AG04450 (cell line): ENCODE measurements around the gene RGS6. TPM values are rescaled to one million over a fixed set of nuclear protein-coding genes. Genes with fewer than 3 reads are reported as not detected.

ENCODE experiments used
- CTCF ChIA-PET: fragments of 300-600, 350-600 bp; formaldehyde crosslinking; extraction: SDS; loops from one replicate; lab custom pipeline; 2022; ENCODE audit warnings: antibody characterized with exemption, inconsistent platforms; lab: Charles Lee
- POLR2A ChIA-PET: fragments of 350-600 bp; formaldehyde crosslinking; extraction: SDS; loops from one replicate; lab custom pipeline; 2021; ENCODE audit warnings: antibody characterized with exemption, inconsistent platforms; lab: Yijun Ruan, JAX
- DNase-seq: peaks from one replicate; pipeline ENCODE4 v3.0.0-alpha.2; 2011; ENCODE audit warnings: low read depth, low spot score
- H3K27ac ChIP-seq: one replicate; pipeline ENCODE4 v1.5.1; 2012; ENCODE audit warnings: low read depth, low read length, control low read depth
- H3K27me3 ChIP-seq: one replicate; pipeline ENCODE4 v1.6.0; 2012; ENCODE audit warnings: low read length; ENCODE audit not compliant: control insufficient read depth, insufficient read depth
- H3K4me3 ChIP-seq: 2 replicates; pipeline ENCODE4 v1.5.1; 2011; ENCODE audit warnings: mild to moderate bottlenecking, low read depth, low read length, control low read depth
- H3K9me3 ChIP-seq: 2 replicates; pipeline ENCODE4 v1.5.1; 2012; ENCODE audit warnings: low read length; ENCODE audit not compliant: control insufficient read depth, insufficient read depth
- polyA plus RNA-seq: library from polyadenylated mRNA; depleted of rRNA; stranded (reverse); fragments of >200 nt; gene quantifications from 2 replicates; pipeline ENCODE4 v1.2.3, GENCODE V29; 2011
- TF ChIP-seq, protein P1 (sequence below): IDR thresholded peaks from 2 replicates; pipeline ENCODE4 v1.5.1; 2011; ENCODE audit warnings: low read depth, low read length, control low read depth, inconsistent platforms

RGS6 gene
- polyA plus RNA-seq, 1 experiment, result not detected

DNA sequence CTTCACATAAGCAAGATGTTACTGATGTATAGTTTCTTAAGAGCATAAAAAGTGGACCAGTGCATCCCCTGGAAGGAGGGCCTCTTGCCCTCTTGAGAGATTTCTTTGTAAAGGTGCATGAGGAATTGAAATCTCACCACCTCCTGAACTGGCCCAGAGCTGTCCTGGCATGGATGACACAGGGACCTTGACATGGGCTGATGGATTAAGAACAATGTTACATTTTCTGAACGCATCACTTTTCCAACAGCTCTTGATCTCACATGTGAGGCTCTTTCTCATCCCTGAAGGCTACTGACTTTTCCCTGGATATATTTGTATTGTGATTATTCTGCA, 360.4 kb downstream of the RGS6 start:
- TF ChIP-seq, protein P1, sequence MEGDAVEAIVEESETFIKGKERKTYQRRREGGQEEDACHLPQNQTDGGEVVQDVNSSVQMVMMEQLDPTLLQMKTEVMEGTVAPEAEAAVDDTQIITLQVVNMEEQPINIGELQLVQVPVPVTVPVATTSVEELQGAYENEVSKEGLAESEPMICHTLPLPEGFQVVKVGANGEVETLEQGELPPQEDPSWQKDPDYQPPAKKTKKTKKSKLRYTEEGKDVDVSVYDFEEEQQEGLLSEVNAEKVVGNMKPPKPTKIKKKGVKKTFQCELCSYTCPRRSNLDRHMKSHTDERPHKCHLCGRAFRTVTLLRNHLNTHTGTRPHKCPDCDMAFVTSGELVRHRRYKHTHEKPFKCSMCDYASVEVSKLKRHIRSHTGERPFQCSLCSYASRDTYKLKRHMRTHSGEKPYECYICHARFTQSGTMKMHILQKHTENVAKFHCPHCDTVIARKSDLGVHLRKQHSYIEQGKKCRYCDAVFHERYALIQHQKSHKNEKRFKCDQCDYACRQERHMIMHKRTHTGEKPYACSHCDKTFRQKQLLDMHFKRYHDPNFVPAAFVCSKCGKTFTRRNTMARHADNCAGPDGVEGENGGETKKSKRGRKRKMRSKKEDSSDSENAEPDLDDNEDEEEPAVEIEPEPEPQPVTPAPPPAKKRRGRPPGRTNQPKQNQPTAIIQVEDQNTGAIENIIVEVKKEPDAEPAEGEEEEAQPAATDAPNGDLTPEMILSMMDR, result no peak
- Histone ChIP-seq H3K27ac (no peak overlapping the region), H3K27me3 (peaks cover 3% of the 10 kb centered on the region), H3K9me3 (no peaks in the 10 kb centered on the region), H3K4me3 (no peak overlapping the region)
- ChIA-PET POLR2A (no interaction called here), CTCF (interaction anchor here (0.6 to 1.2 kb wide), 2 partner anchors 656 to 1189 kb away, joined by 3 to 4 read pairs; no protein-coding TSS in a partner anchor)
- no peak for DNase-seq

DNA sequence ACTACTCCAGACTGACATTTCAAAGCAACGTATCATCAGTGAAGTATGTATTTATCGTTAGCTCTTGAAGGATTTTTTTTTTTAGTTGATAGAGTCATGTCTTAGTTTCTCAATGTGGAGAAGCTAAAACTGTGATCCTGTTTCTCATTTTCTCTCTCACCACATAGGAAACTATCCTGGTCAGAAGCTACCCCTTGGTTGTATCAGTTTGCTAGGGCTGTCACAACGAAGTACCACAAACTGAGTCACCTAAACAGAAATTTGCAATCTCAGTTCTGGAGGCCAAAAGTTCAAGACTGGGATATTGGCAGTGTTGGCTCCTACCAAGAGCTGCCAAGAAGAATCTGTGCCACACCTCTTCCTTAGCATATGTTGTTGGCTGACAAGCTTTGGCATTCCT, 369.1 kb downstream of the RGS6 start:
- Histone ChIP-seq H3K27ac (no peak overlapping the region), H3K4me3 (no peak overlapping the region), H3K9me3 (no peaks in the 10 kb centered on the region), H3K27me3 (no peaks in the 10 kb centered on the region)
- TF ChIP-seq, protein P1, result no peak
- ChIA-PET POLR2A (no interaction called here), CTCF (no interaction called here)
- no peak for DNase-seq

DNA sequence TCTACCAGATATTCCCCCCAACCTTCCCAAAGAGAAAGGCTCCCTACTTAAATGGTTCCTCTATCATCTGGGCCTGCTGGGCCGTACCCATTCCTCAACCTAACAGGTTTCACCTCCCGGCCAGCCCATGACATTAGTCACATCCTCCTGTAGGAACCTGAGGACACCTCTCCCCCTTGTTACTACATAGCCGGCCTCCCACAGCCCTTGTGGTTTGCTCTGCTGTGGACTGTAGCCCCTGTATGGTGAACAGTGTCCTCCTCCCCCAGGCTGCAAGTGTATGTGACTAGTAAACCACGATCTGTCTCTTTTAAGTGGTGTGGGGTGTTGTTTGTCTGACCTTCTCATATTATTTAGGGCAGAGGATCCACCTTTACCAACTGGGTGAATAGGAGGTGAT, 371.7 kb downstream of the RGS6 start:
- H3K27me3 ChIP-seq, result no peaks in the 10 kb centered on the region
- TF ChIP-seq, protein P1, result no peak
- no peak overlapping the region for H3K27ac ChIP-seq
- no peak for DNase-seq
- ChIA-PET POLR2A (no interaction called here), CTCF (no interaction called here)
- H3K4me3 ChIP-seq, result no peak overlapping the region
- H3K9me3 ChIP-seq, result no peaks in the 10 kb centered on the region

DNA sequence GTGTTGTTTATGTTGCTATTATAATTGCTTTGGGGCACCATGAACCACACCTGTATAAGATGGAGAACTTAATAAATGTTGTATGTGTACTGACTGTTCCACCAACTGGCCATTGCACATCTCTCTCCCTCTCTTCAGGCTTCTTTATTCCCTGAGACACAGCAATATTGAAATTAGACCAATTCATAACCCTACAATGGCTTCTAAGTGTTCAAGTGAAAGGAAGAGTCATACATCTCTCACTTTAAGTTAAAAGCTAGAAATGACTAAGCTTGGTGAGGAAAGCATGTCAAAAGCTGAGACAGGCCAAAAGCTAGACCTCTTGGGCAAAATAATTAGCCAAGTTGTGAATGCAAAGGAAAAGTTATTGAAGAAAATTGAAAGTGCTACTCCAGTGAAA, 373.3 kb downstream of the RGS6 start:
- ChIA-PET POLR2A (no interaction called here), CTCF (no interaction called here)
- no peak for DNase-seq
- H3K4me3 ChIP-seq, result no peak overlapping the region
- H3K27ac ChIP-seq, result no peak overlapping the region
- TF ChIP-seq, protein P1, result no peak
- no peaks in the 10 kb centered on the region for H3K27me3 ChIP-seq
- H3K9me3 ChIP-seq, result no peaks in the 10 kb centered on the region

DNA sequence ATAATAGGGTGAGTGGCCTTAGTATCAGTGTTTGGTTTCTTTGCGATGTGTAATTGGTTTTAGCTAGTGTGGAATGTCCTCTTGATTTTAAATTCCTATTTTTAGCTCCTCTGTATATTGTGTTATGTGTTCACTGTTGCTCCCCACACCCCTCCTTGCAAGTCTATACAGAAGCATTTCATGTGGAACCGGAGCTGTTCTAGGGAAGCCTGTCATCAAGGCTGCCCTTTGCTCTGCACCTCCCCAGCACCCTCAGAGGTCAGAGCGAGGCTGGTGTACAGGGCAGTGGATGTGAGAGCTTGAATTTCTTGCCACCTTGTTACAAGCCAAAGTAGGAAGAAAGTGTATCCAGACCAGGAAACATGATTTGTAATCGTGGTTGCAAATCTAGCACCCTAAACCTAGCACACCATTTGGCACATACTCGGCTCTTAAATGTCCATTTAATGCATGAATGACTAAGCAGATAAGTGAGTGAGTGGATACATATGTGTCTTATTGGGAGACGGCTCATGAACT, 376.8 kb downstream of the RGS6 start:
- TF ChIP-seq, protein P1, result no peak
- no peak for DNase-seq
- Histone ChIP-seq H3K27me3 (no peaks in the 10 kb centered on the region), H3K9me3 (no peaks in the 10 kb centered on the region), H3K4me3 (no peak overlapping the region), H3K27ac (no peak overlapping the region)
- ChIA-PET CTCF (no interaction called here), POLR2A (no interaction called here)
